OCI-M2 (cell line): Measurements from ENCODE around the gene ALDH2.
"Not testable (repeated sequence)": the region's sequence is repeated elsewhere in the genome, so short reads cannot be mapped to it uniquely, and the experiment has no call there.

Source experiments
- DNase-seq: peaks from one replicate; lab custom pipeline; 2025; ENCODE audit not compliant: unreplicated experiment; lab: John Stamatoyannopoulos, UW

ALDH2 gene

GRCh38 chr12:111766608-111767361, at the start of gene ALDH2:
ALDH2 (plus strand) TSS chr12:111766933; CDS start chr12:111766983, 50 bp downstream.
- DNase-seq = no peak

DNA sequence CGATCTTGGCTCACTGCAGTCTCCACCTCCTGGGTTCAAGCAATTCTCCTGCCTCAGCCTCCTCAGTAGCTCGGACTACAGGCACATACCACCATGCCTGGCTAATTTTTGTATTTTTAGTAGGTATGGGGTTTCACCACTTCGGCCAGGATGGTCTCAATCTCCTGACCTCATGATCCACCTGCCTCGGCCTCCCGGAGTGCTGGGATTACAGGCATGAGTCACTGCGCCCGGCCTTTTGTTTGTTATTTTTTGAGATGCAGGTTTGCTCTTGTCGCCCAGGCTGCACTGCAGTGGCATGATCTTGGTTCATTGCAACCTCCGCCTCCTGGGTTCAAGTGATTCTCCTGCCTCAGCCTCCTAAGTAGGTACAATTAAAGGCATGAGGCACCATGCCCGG, 47.4 kb upstream of the ALDH2 start:
- DNase-seq = not testable (repeated sequence)

DNA sequence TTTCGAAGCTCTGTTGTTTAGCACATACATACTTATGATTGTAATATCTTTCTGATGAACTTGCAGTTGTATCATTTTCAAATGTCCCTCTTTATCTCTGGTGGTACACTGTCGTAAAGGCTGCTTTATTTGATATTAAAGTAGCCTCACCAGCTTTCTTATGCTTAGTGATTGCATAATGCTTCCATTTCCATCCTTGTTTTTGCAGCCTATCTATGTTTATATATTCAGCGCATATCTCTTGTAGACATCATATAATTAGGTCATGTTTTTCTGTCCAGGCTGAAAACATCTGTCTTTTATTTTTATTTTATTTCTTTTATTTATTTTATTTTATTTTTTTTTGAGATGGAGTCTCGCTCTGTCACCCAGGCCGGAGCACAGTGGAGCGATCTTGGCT, 46.3 kb upstream of the ALDH2 start:
- no peak for DNase-seq

GRCh38 chr12:111723646-111724360, 42.9 kb upstream of the ALDH2 start:
- not testable (repeated sequence) for DNase-seq

DNA sequence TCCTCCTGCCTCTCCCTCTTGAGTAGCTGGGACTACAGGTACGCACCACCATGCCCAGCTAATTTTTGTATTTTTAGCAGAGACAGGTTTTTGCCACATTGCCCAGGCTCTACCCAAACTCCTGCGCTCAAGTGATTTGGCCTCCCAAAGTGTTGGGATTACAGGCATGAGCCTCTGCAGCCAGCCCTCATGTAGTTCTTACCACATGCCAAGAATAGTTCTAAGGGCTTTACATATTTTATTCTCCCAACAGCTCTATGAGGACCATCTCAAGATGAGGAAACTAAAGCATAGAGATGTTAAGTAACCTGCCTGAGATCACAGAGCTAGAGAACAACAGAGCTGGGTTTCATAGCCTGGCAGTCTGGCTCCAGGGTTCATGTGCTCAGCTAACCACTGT, 37.9 kb upstream of the ALDH2 start:
- DNase-seq = no peak

DNA sequence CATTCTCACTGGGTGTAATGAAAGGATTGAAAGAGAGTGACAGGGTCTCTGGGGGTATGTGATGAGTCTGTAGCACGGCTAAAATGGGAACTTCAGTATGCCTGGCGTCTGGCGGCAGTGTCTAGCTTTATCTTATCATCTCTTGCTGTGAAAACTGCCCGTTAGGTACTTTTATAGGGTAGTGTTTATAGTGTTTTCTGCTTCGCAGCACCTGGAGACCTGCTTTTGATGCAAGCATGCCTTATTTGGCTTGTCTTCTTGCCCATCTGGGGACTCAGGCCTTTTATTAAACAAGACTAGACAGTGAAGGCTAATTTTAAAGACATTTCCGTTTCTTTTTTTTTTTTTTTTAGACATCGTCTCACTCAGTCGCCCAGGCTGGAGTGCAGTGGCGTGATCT, 36.3 kb upstream of the ALDH2 start:
- DNase-seq = no peak

- no peak for DNase-seq
Measured at GRCh38 chr12:111732786-111733185, 33.9 kb upstream of the ALDH2 start.

GRCh38 chr12:111733340-111733915, 33.3 kb upstream of the ALDH2 start:
- DNase-seq = no peak

- DNase-seq = not testable (repeated sequence)
Measured at GRCh38 chr12:111739524-111739923, 27.2 kb upstream of the ALDH2 start.

DNA sequence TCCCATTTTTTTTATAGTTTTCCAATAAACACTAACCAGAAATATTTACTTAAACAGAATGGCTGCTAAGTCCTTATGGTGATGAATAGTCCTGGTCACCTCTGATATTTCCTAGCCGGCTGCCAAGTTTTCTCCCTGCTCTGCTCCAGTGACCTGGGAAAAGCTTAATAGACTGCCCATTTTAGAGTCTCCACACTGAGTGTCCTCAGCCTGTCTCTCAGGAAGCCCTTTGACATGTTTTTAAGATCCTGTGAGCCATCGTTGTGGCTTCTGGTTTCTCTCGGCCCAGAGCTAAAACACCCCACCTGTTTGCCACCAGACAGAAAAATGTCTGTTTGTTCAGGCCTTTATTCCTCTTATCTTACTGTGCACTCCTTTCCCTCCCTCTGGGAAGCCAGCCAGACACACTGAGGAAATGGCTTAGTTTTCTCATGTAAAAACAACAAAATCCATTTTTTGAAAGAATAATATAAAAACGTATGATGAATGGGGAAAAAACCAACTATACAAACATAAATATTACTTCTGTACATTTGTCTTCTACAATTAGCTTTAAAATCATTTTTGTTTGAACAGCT, 25.4 kb upstream of the ALDH2 start:
- no peak for DNase-seq

GRCh38 chr12:111745211-111745610, 21.5 kb upstream of the ALDH2 start:
- DNase-seq = no peak

DNA sequence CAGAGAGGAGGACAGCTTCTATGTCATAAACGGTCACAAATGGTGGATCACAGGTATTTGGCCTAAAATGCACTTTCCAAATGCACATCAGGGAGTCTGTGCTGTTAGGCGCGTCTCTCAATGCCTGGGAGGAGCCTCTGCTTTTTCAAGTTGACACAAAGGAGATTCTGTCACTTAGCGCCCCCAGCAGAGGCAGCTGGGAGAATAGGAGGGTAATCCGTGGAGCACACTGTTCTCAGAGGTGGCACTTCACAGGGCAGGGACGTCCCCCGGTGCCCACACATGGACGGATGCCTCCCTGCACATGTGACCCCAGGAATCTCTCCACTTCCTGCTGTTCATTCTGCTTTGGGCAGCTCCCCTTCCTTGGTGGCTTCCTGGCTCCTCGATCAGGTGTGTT, 19.4 kb upstream of the ALDH2 start:
- DNase-seq = no peak

- DNase-seq = no peak
Measured at GRCh38 chr12:111748151-111748672, 18.5 kb upstream of the ALDH2 start.

DNA sequence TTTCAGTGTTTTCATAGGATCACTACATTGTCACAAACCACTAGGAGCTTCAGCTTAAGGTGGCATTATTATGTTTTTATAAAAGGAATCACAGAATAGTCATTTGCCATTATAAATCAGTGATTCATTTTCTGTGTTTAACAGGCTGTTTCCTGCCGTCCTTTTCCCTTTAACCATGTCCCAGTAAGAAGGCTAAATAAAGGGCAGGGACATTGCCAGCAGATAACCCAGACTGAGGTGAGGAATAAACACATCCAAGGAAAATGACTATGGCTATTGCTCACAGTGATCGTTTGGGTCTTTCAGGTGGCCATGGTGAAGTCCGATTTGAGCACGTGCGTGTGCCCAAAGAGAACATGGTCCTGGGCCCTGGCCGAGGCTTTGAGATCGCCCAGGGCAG, 17.9 kb upstream of the ALDH2 start:
- DNase-seq = no peak

DNA sequence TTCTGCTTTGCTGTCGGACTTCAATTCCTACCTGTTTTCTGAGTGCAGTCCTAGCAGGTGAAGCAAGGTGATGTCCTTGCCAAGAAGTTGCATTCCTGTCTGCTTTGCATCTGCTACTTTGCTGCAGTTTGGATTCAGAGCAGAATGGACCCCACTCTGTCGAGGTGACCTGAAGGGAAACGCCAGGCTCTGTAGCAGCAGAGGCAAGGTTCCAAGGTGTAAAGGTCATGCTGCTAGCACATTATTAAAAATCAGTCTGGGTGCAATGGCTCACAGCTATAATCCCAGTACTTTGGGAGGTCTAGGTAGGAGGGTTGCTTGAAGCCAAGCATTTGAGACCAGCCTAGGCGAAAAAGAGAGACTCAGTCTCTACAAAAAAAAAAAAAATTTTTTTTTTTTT, 17.3 kb upstream of the ALDH2 start:
- DNase-seq = no peak

DNA sequence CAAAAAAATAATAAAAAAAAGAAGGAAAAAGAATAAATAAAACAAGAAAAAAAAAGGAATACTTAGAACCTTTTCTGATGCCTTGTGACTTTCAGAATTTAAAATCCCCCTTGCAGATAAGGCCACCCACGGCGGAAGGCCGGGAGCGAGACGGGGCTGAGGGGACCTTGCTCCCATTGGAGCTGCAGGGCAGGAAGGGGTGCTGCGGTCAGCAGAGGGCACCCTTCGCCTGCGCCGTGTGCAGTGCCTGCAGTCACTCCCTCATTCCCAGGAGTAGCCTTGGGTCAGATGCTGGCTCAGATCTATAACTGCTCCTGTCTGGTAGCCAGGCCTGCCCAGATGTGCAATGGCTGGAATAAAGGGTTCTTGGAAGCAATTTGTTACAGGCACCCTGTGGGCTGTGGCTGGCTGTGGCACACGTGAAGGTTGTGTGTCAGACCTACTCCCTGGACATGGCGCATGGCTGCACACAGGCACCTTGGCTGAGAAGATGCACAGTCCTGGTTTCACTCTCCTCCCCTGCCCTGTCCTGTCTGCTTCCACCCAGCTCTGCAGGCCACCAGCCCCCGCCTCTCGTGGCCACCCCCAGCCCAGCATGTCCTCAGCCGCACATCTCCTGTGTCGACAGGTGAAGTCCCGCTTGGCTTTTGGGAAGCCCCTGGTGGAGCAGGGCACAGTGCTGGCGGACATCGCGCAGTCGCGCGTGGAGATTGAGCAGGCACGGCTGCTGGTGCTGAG, 13.4 kb upstream of the ALDH2 start:
- DNase-seq = no peak

- no peak for DNase-seq
Measured at GRCh38 chr12:111754671-111755070, 12.1 kb upstream of the ALDH2 start.

DNA sequence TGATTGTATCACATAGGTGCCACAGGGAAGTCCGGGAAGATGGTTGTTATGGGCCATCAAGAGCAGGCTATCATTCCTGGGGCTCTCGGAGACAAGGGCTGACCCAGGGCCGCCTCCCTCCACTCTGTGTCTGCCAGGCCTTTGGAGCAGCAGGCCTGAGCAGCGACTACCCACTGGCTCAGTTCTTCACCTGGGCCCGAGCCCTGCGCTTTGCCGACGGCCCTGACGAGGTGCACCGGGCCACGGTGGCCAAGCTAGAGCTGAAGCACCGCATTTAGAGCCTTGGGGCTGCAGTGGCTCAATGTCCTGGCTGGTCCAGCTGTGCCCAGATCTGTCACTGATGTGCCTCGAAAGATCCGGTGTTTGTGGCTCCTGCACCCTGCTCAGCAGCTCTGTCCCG, 10.5 kb upstream of the ALDH2 start:
- DNase-seq = no peak

GRCh38 chr12:111756681-111757080, 10.1 kb upstream of the ALDH2 start:
- no peak for DNase-seq

DNA sequence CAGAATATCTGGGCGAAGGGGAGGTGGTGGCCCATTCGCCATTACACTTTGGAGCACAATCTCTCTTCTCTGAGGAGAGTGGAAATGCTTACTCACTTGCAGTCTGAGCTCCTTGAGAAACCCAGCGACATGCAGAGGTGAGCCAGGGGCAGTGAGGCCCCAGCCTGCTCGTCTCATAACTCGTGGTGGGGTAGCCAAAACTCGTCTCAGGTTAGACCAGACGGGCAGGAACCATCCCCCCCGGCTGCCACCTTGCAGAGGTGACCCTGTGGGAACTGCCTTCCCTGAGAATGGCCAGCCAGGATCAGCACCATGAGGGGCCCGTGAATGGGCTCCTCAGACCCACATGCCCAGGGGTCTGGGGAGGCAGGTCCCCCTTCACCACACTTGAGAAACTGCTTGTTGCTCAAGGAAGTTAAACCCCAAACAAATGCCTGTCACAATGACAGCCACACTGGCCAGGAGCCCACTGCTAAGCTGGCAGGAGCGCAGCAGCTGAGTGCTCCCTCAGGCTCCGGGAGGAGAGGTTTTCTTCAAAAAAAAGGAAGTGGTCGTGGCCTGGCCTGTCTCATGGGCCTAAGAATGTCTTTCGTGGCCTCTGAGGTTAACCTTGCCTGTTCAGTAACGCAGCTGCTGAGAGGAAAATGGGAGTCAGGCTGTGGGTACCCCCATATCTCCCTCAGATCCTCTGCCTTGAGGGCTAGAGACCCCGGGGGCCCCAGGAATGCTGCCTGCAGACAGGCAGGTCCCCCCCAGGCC, 9.2 kb upstream of the ALDH2 start:
- DNase-seq = no peak
